ENCODE data around the gene PRR7.
A peak's percentile ranks its signal among the peaks of the same experiment; 100 is the strongest.

GRCh38 chr5:177478711-177479646 is 32.4 kb downstream of the PRR7 start:
- TF ChIP-seq POLR2A (IDR thresholded peaks at IDR 0.05; ENCODE audit: low read length) (peak; percentile 34), GATA1 (IDR thresholded peaks at IDR 0.05; ENCODE audit: low read depth, low read length) (peak; percentile 69)

All from erythroblast (primary cell).